GM19463 (cell line): Measurements from ENCODE around the gene NGFR.

Source experiments
- ATAC-seq: cut with Tn5 transposase; IDR thresholded peaks from one replicate; pipeline ENCODE4 v1.9.1; 2021; ENCODE audit warnings: mild to moderate bottlenecking, moderate library complexity; ENCODE audit not compliant: unreplicated experiment

The NGFR gene

GRCh38 chr17:49468811-49469385, 26.2 kb upstream of the NGFR start:
- no peak for ATAC-seq

GRCh38 chr17:49469831-49470810, 25.0 kb upstream of the NGFR start:
- no peak for ATAC-seq

GRCh38 chr17:49471089-49471683, 23.9 kb upstream of the NGFR start:
- no peak for ATAC-seq

GRCh38 chr17:49471769-49472168, 23.3 kb upstream of the NGFR start:
- ATAC-seq: no peak

- ATAC-seq: no peak
These were observed 22.6 kb upstream of the NGFR start for GRCh38 chr17:49472527-49472926.

- no peak for ATAC-seq
These were observed 21.0 kb upstream of the NGFR start for GRCh38 chr17:49473900-49474751.

- ATAC-seq: no peak
These were observed 17.4 kb upstream of the NGFR start for GRCh38 chr17:49477709-49478108.

- no peak for ATAC-seq
These were observed 14.1 kb upstream of the NGFR start for GRCh38 chr17:49480836-49481615.

GRCh38 chr17:49482144-49482817, 12.8 kb upstream of the NGFR start:
- ATAC-seq: no peak

- ATAC-seq: no peak
These were observed 11.2 kb upstream of the NGFR start for GRCh38 chr17:49483599-49484509.

GRCh38 chr17:49484588-49484987, 10.5 kb upstream of the NGFR start:
- ATAC-seq: no peak

GRCh38 chr17:49486012-49486641, 9.0 kb upstream of the NGFR start:
- ATAC-seq: no peak

GRCh38 chr17:49487183-49487582, 7.9 kb upstream of the NGFR start:
- no peak for ATAC-seq

GRCh38 chr17:49488612-49489011, 6.5 kb upstream of the NGFR start:
- no peak for ATAC-seq

- no peak for ATAC-seq
These were observed 5.7 kb upstream of the NGFR start for GRCh38 chr17:49489348-49489747.

GRCh38 chr17:49490276-49490675, 4.8 kb upstream of the NGFR start:
- no peak for ATAC-seq

- ATAC-seq: no peak
These were observed 3.8 kb upstream of the NGFR start for GRCh38 chr17:49491192-49491769.
